NCI-H128 (cell line): ENCODE measurements around the gene RMI2.

Experiments
- DNase-seq: peaks from one replicate; lab custom pipeline; 2025; ENCODE audit not compliant: unreplicated experiment; lab: John Stamatoyannopoulos, UW

The RMI2 gene

GRCh38 chr16:11327277-11328171, 17.7 kb upstream of the RMI2 start:
- no peak for DNase-seq

- DNase-seq, result no peak
Observed at GRCh38 chr16:11328172-11329070, 16.8 kb upstream of the RMI2 start.

DNA sequence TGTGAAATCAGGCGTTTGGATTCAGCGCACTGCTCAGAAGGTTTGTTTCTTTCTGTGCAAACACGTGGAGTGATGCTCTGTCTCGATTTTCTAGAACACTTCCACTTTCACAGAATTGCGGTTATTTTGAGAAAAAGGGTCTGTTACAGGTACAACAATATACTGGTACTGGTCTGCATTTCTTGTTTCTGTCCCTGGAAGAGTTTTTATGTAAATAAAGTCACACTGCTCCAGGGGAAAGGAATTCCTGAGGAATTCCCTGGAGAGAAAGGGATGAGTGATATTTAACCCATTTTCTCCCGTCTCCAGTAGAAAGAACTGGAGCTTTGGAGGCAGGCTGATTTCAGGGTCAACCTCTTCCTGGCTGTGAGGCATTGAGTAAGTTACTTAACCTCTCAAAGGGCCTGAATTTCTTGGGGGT, 16.2 kb upstream of the RMI2 start:
- no peak for DNase-seq

DNA sequence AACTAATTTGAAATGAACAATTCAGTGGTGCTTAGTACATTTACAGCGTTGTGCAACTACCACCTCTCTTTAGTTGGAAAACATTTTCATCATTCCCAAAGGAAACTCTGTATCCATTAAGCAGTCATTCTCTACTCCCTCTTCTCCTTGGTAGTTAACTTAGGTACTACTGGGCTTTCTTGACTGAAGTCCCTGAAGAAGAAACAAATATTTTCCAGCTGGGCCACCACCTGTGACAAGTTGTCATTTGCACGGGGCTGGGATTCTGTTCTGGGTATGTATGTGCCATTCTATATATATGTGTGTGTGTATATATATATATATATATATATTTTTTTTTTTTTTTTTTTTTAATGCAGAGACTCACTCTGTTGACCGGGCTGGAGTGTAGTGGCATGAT, 15.4 kb upstream of the RMI2 start:
- no peak for DNase-seq

GRCh38 chr16:11330526-11331237, 14.6 kb upstream of the RMI2 start:
- DNase-seq, result no peak

DNA sequence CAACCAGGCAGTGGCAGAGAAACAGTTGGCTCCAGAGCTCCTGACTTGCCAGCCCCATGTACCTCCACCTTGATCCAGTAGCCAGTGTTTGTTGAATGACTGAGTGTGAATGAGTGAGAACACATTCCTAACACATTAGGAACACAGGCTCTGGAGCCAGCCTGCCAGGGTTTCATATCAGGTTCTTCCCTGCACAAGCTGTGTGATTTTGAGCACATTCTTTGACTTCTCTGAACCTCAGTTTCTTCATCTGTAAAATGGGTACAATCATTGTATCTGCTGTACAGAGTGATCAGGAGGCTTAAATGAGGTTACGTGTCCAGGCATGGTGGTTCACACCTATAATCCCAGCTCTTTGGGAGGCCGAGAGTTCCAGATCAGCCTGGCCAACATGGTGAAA, 13.3 kb upstream of the RMI2 start:
- DNase-seq, result no peak

DNA sequence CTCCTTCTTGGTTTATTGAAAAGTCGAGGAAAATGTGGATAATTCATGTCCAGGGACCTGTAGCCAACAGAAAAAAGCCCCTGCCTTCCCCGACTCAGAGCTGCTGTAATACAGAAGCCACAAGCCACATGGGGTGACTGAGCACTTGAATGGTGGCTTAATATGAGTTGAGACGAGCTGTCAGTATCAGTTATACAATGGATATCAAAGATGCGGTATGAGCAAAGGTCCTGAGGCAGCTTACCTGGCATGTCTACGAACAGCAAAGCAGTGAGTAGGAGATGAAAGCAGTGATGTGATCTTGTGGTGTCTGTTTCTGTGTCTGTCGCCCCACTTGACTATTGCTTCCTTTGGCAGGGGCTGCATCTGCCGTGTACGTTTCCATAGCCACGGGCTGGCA, 12.2 kb upstream of the RMI2 start:
- no peak for DNase-seq

GRCh38 chr16:11333702-11334101, 11.6 kb upstream of the RMI2 start:
- DNase-seq, result no peak

DNA sequence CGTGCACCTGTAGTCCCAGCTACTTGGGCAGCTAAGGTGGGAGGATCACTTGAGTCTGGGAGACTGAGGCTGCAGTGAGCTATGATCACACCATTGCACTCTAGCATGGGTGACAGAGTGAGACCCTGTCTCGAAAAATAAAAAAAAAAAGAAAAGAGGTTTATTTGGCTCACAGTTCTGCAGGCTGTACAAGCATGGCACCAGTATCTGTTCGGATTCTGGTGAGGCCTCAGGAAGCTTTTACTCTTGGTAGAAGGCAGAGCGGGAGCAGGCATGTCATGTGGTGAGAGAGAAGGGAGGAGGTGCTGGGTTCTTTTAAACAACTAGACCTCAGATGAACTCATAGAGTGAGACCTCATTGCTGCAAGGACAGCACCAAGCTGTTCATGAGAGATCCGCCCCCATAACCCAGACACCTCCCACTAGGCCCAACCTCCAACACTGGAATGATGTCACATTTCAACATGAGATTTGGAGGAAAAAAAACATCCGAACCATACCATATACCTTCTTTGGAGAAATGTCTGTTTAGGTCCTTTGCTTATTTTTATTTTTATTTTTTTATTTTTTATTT, 10.3 kb upstream of the RMI2 start:
- DNase-seq, result no peak

- DNase-seq, result no peak
Observed at GRCh38 chr16:11339075-11339474, 6.2 kb upstream of the RMI2 start.

- DNase-seq, result no peak
Observed at GRCh38 chr16:11340710-11341109, 4.5 kb upstream of the RMI2 start.

GRCh38 chr16:11341371-11341770, 3.9 kb upstream of the RMI2 start:
- DNase-seq, result no peak

DNA sequence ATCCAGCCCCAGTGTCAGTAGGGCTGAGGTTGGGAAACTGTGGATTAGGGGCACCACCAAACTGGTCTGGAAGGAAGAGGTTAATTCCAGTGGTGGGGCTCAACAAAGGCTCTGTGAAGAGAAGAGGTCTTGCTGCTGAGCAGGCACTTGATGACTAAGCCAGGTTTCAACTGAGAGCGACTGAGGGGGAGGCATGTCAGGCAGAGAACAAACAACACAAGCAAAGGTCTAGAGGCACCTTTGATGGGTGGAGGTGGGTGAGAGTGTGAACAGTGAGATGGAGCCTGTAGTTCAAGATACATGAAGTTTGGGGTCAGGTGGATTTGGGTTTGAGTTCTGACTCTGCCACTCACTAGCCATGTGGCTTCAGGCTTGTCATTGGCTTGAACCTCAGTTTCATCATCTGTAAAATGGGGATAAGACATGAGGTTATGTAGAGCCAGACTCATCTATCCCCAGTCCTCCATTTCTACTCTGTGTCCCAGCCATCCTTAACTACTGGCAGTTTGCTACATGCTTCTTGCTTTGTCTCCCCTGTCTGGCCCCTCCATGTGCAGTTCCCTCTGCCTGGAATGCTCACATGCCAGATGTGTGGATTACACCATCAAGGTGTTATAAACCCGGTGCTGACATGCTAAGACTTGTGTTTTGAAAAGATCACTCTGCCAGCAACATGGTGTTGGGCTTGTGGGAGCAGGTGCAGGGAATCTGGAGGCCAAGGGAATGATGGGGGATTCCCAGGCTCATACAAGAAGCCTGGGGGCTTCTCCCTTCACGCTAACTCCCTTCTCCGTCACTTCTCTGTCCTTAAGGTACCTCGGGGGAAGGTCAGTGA, 3.0 kb upstream of the RMI2 start:
- DNase-seq, result no peak

- no peak for DNase-seq
Observed at GRCh38 chr16:11346700-11347319, 1.6 kb downstream of the RMI2 start.

- DNase-seq, result no peak
Observed at GRCh38 chr16:11347831-11348230, 2.6 kb downstream of the RMI2 start.

- DNase-seq, result no peak
Observed at GRCh38 chr16:11348737-11349598, 3.7 kb downstream of the RMI2 start.

GRCh38 chr16:11349599-11350276, 4.5 kb downstream of the RMI2 start:
- DNase-seq, result no peak

GRCh38 chr16:11350519-11350918, 5.3 kb downstream of the RMI2 start:
- no peak for DNase-seq
